ENCODE results near the gene TSPOAP1.
A peak's percentile ranks its signal among the peaks of the same experiment; 100 is the strongest.

The TSPOAP1 gene

DNA sequence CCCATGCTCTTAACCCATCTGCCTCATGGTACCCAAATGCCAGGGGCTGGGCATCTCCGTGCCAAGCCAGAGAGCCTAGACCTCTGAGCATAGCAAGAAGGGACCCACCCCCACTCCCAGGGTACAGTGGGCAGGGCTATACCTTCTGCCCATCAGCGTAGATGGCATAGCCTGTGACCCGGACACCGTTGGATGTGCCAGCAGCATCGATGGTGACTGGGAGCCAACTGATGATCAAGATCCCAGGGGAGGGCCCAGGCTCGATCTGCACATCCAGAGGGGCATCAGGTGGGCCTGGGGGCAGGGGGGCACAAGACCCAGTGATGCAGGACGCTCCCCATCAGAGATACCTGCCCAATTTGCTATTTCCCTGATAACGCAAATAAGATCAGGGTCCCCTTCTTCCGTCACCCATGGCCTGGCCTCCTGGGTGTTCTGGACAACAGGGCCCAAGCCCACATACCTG lies 17.1 kb downstream of the TSPOAP1 start:
- no peaks in the 10 kb centered on the region for H3K4me1 ChIP-seq
- peaks cover 0 to 73% (median 4%) of the 10 kb centered on the region in 3 donors for H3K36me3 ChIP-seq
- DNase-seq, result peak in 1 of 2 donors; percentile 1
- TF ChIP-seq, protein P1, sequence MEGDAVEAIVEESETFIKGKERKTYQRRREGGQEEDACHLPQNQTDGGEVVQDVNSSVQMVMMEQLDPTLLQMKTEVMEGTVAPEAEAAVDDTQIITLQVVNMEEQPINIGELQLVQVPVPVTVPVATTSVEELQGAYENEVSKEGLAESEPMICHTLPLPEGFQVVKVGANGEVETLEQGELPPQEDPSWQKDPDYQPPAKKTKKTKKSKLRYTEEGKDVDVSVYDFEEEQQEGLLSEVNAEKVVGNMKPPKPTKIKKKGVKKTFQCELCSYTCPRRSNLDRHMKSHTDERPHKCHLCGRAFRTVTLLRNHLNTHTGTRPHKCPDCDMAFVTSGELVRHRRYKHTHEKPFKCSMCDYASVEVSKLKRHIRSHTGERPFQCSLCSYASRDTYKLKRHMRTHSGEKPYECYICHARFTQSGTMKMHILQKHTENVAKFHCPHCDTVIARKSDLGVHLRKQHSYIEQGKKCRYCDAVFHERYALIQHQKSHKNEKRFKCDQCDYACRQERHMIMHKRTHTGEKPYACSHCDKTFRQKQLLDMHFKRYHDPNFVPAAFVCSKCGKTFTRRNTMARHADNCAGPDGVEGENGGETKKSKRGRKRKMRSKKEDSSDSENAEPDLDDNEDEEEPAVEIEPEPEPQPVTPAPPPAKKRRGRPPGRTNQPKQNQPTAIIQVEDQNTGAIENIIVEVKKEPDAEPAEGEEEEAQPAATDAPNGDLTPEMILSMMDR (IDR thresholded peaks at IDR 0.05), result no peak
- H3K9me3 ChIP-seq, result no peaks in the 10 kb centered on the region
- no peak overlapping the region for H3K27ac ChIP-seq
- H3K27me3 ChIP-seq, result no peaks in the 10 kb centered on the region
- intact Hi-C loops (cut with DNase I; ENCODE audit: low total_unique reads), result no loop called here
- no peak overlapping the region for H3K4me3 ChIP-seq

DNA sequence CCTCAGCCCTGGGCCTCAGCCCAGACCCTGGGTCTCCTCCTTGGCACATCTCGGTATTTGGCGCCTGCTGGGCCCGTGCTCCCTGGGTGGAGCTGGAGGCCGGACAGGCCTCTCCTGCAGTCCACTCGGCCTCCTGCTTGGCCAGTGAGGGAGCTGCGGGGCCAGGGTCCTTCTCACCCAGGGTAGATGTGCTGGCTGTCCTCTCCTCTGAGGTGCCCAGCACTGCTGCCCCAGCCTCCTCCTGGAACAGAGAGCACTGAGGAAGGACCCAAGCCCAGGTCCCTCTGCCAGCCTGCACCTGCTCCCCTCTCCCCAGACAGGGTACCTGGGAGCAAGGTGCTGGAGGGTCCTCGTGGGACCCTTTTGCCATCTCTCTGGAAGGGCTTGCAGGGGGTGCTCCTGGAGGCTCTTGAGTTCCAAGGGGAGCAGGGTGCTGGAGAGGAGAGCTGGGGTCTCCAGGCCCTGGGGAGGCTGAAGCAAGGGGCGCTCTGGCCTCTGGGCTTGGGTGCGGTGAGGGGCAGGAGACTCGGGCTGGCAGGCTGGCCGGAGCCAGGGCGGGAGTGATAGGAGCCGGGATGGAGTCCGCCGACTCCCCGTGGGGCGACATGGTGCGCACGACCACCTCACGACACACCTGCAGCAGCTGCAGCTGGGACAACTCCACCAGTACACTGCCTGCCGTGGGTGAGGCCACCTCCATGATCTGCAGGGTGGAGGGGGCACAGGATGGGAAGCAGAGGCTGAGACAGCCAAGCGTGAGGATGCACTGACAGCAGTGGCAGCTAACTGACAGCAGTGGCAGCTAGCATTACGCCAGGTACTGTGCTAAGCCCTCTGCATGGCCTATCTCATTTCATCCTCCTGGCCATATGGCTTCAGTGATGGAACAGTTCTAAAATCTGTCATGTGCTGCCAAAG lies 17.8 kb downstream of the TSPOAP1 start:
- TF ChIP-seq, protein P1 (IDR thresholded peaks at IDR 0.05), result no peak
- intact Hi-C loops (cut with DNase I; ENCODE audit: low total_unique reads), result no loop called here
- Histone ChIP-seq H3K4me3 (no peak overlapping the region), H3K4me1 (no peaks in the 10 kb centered on the region), H3K9me3 (no peaks in the 10 kb centered on the region), H3K36me3 (peaks cover 0 to 67% (median 4%) of the 10 kb centered on the region in 3 donors), H3K27ac (no peak overlapping the region), H3K27me3 (no peaks in the 10 kb centered on the region)
- DNase-seq, result peak; percentile 9 to 60

DNA sequence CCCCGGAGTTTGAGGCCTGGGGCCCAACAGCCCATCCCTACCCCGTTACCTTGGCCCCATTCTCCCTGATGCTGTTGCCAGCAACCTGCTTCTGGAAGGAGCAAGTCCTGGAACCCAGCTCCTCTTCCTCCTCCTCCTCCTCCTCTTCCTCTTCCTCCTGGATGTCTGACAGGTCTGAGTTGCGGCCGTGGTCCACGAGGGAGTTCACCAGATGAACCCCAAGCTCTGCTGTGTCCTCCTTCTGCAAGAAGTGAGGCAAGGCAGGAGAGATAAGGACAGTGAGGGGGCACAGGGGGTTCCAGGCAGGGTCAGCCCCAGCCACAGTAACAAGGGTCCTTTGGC lies 18.7 kb downstream of the TSPOAP1 start:
- intact Hi-C loops (cut with DNase I; ENCODE audit: low total_unique reads), result no loop called here
- Histone ChIP-seq H3K4me3 (no peak overlapping the region), H3K4me1 (no peaks in the 10 kb centered on the region), H3K27ac (no peak overlapping the region), H3K36me3 (peaks cover 0 to 65% (median 4%) of the 10 kb centered on the region in 3 donors), H3K27me3 (no peaks in the 10 kb centered on the region), H3K9me3 (no peaks in the 10 kb centered on the region)
- TF ChIP-seq, protein P1 (IDR thresholded peaks at IDR 0.05), result no peak
- no peak for DNase-seq

DNA sequence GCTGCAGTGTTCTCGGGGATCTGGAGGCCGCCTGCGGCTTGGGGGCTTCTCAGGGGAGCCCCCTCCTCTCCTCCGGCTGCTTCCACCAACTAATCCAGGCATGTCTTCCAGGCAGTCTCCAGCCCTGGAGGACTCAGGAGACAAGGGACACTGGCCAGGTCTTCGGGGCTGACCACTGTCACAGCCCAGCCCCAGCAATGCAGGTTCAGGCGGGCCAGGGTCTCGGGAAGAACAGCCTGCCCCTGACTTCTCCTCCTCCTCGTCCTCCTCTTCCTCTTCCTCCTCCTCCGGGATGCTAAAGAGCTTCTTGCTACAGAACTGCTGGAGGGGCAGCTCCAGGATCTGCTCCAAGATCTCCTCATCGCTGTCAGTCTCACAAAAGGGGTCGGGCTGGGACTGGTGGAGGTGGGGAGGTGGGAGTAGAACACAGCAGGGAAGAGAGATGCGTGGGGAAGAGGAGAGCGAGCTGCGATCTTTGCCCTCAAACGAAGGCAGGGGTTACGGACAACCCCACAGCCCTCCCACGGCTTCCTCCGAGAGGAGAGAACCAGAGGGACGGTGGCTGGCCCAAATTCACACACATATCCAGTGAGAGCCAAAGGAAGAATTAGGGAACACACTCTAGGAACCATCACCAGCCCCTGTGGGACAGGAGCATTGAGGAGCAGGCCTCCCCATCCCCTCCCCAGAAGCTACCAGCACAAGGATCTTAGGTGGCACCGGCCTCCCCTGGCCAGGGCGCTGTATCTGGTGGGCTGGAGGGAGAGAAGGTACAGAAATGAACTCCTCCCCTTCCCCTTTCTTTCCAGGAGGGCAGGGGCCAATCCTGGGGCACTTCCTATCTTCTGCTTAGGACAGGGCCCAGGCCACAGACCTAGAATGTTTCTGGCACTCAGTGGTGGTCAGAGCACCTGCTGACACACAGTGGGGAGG lies 19.3 kb downstream of the TSPOAP1 start:
- DNase-seq, result peak in 1 of 2 donors; percentile 10
- Histone ChIP-seq H3K4me3 (no peak overlapping the region), H3K27me3 (no peaks in the 10 kb centered on the region), H3K27ac (no peak overlapping the region), H3K36me3 (peaks cover 0 to 65% (median 4%) of the 10 kb centered on the region in 3 donors), H3K9me3 (no peaks in the 10 kb centered on the region), H3K4me1 (no peaks in the 10 kb centered on the region)
- TF ChIP-seq, protein P1 (IDR thresholded peaks at IDR 0.05), result no peak
- intact Hi-C loops (cut with DNase I; ENCODE audit: low total_unique reads), result no loop called here

DNA sequence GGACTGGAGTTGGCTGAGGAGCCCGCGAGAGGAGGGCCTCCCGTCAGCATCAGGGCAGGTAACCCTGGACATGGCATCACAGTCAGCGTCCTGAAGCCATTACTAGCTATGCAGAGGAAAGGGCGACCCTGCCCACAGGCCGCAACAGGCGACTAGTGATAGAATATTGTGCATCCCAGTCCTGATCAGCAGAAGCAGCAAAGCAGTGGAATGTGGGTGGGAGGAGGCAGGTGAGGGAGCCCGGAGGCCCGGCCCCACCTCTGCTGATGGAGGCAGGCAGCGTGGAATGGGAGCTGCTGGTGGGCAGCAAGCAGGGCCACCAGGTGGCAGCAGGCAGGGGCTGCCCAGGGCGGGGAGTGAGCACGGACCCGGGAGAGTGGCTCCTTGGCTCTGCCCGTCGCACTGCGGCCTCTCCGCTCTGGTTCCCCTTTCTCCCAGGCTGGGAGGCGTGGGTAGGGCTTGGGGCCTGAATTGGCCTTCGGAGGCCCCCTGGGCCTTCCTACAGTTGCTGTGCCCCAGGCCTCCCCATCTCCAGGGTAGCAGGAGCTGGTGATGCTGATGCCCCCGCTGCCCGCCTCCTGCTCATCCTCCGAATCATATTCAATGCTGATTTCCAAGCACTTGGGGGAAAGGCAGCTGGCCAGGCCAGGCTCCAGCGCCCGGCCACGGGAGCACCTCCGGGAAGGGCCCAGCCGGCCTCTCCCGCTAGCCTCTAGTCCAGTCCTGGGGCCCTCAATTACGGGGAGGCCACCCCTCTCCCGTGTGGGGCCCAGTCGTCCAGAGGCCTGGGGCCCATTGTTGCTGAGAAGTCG lies 20.2 kb downstream of the TSPOAP1 start:
- no peak overlapping the region for H3K27ac ChIP-seq
- intact Hi-C loops (cut with DNase I; ENCODE audit: low total_unique reads), result no loop called here

More for the DNA sequence above, 20.2 kb downstream of the TSPOAP1 start:
- no peaks in the 10 kb centered on the region for H3K9me3 ChIP-seq
- H3K27me3 ChIP-seq, result no peaks in the 10 kb centered on the region
- TF ChIP-seq, protein P1 (IDR thresholded peaks at IDR 0.05), result no peak
- H3K4me1 ChIP-seq, result no peaks in the 10 kb centered on the region
- peaks cover 0 to 65% (median 4%) of the 10 kb centered on the region in 3 donors for H3K36me3 ChIP-seq
- H3K4me3 ChIP-seq, result no peak overlapping the region
- peak; percentile 11 to 60 for DNase-seq
